LNCaP clone FGC (cell line): Measurements from ENCODE around the gene PRR29.
A peak's percentile ranks its signal among the peaks of the same experiment; 100 is the strongest.
"Not testable (repeated sequence)": the region's sequence is repeated elsewhere in the genome, so short reads cannot be mapped to it uniquely, and the experiment has no call there.

Experiments
- DNase-seq: peaks from one replicate; pipeline ENCODE4 v3.0.0-alpha.2; 2011; ENCODE audit warnings: low read depth
- H3K4me3 ChIP-seq: 2 replicates; pipeline ENCODE4 v1.5.1; 2011; ENCODE audit warnings: mild to moderate bottlenecking, low read depth, low read length, control low read depth
- CTCF ChIP-seq: IDR thresholded peaks from 2 replicates; pipeline ENCODE4 v1.5.1; 2012; ENCODE audit warnings: mild to moderate bottlenecking; ENCODE audit not compliant: control insufficient read depth, insufficient read depth; ENCODE audit errors: extremely low read depth

Gene PRR29

GRCh38 chr17:64003526-64004121, 5.5 kb downstream of the PRR29 start:
- TF ChIP-seq CTCF: no peak
- DNase-seq: no peak
- H3K4me3 ChIP-seq: no peak overlapping the region

GRCh38 chr17:64004218-64004770, 6.1 kb downstream of the PRR29 start:
- DNase-seq: no peak
- no peak for TF ChIP-seq CTCF
- H3K4me3 ChIP-seq: no peak overlapping the region

GRCh38 chr17:64004903-64005733, 7.0 kb downstream of the PRR29 start:
- no peak for DNase-seq
- TF ChIP-seq CTCF: no peak
- no peak overlapping the region for H3K4me3 ChIP-seq

GRCh38 chr17:64005734-64006167, 7.6 kb downstream of the PRR29 start:
- H3K4me3 ChIP-seq: no peak overlapping the region
- DNase-seq: peak; percentile 8
- no peak for TF ChIP-seq CTCF

- H3K4me3 ChIP-seq: no peak overlapping the region
- no peak for DNase-seq
- TF ChIP-seq CTCF: no peak
These were observed 8.4 kb downstream of the PRR29 start for GRCh38 chr17:64006361-64007088.

GRCh38 chr17:64007089-64007837, 9.1 kb downstream of the PRR29 start:
- not testable (repeated sequence) for H3K4me3 ChIP-seq, DNase-seq
